HG03457 (cell line): ENCODE results near the gene TBC1D9B.
A peak's percentile ranks its signal among the peaks of the same experiment; 100 is the strongest.

Experiments used
- ATAC-seq: cut with Tn5 transposase; IDR thresholded peaks from one replicate; pipeline ENCODE4 v1.9.1; 2021; ENCODE audit warnings: moderate number of reproducible peaks; ENCODE audit not compliant: unreplicated experiment

Gene TBC1D9B

GRCh38 chr5:179907556-179908324 is at the start of gene TBC1D9B:
TSS of gene TBC1D9B (minus strand) at chr5:179907897. CDS start at chr5:179907821, 76 bp downstream.
- peak; percentile 76 for ATAC-seq

GRCh38 chr5:179955630-179956029 is 47.9 kb upstream of the TBC1D9B start:
- no peak for ATAC-seq

GRCh38 chr5:179955062-179955461 is 47.4 kb upstream of the TBC1D9B start:
- no peak for ATAC-seq

- no peak for ATAC-seq
Observed at GRCh38 chr5:179954434-179954833, 46.7 kb upstream of the TBC1D9B start.

GRCh38 chr5:179953987-179954386 is 46.3 kb upstream of the TBC1D9B start:
- no peak for ATAC-seq

GRCh38 chr5:179936976-179937681 is 29.4 kb upstream of the TBC1D9B start:
- no peak for ATAC-seq

- ATAC-seq: no peak
Observed at GRCh38 chr5:179930788-179931473, 23.2 kb upstream of the TBC1D9B start.

GRCh38 chr5:179927824-179928223 is 20.1 kb upstream of the TBC1D9B start:
- ATAC-seq: no peak

- ATAC-seq: no peak
Observed at GRCh38 chr5:179926657-179927056, 19.0 kb upstream of the TBC1D9B start.

GRCh38 chr5:179923436-179923835 is 15.7 kb upstream of the TBC1D9B start:
- ATAC-seq: no peak

GRCh38 chr5:179920175-179920574 is 12.5 kb upstream of the TBC1D9B start:
- ATAC-seq: no peak

GRCh38 chr5:179919487-179920060 is 11.9 kb upstream of the TBC1D9B start:
- ATAC-seq: no peak

GRCh38 chr5:179918742-179919486 is 11.2 kb upstream of the TBC1D9B start:
- ATAC-seq: no peak

- no peak for ATAC-seq
Observed at GRCh38 chr5:179916523-179916922, 8.8 kb upstream of the TBC1D9B start.

GRCh38 chr5:179915406-179915935 is 7.8 kb upstream of the TBC1D9B start:
- no peak for ATAC-seq

GRCh38 chr5:179914032-179914755 is 6.5 kb upstream of the TBC1D9B start:
- ATAC-seq: no peak

GRCh38 chr5:179913461-179913860 is 5.8 kb upstream of the TBC1D9B start:
- ATAC-seq: no peak

GRCh38 chr5:179912951-179913350 is 5.3 kb upstream of the TBC1D9B start:
- ATAC-seq: no peak

GRCh38 chr5:179912386-179912785 is 4.7 kb upstream of the TBC1D9B start:
- no peak for ATAC-seq

- ATAC-seq: no peak
Observed at GRCh38 chr5:179909224-179909623, 1.5 kb upstream of the TBC1D9B start.
